ENCODE results near the gene HNF4A. TPM values are rescaled to one million over a fixed set of nuclear protein-coding genes. Genes with fewer than 3 reads are reported as not detected.

Gene HNF4A
- total RNA-seq, 2 experiments from 2014 or later = not detected

DNA sequence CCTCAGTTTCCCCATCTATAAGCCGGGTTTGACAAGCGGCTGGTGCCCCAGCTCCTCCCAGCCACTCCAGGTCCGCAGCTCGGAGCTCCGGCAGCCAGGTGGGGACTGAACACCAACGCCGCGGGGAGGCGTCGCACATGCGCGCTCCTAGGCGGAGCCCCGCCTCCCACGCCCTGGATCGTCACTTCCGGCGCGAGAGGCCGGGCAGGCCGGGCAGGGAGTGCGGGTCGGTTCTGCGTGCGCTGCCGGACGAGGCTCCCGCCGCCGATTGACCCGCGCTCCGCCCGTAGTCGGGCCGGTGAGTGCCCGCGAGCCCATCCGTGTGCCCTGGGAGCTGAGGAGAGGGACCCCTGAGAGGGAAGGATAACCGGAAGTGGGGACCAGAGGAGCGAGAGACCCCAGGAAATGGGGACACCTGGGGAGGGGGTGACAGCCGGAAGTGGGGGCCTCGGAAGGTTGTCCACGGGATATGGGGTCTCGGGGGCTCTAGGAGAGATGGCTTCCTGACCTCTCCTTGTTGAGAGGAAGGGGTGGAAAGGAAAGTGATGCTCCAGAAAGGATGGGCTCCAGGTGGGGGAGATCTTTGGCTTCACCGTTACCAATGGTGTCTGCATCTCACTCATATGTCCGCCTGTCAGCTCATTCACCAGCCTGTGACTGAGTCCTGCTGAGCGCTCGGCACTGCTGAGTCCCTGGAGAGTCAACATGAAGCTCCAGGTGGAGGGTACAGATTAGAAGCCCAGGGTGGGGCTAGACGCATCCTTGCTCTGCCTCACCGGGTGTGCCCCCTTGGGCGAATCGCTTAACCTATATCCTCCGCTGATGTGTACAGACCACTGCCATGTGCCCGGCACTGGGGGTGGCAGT is 120.4 kb downstream of the HNF4A start, which contains the start of gene TTPAL:
Gene TTPAL, plus strand, starts transcription at position 181 of the 867 bp plus-strand sequence. CDS start 4,126 bp downstream, outside the sequence.
- Mint-ChIP-seq H3K36me3 (ENCODE audit: low read depth) (peaks cover 15% of the 10 kb centered on the region), H3K27ac (peak within 1 kb of the TSS; percentile 96), H3K9me3 (no peaks in the 10 kb centered on the region), H3K4me1 (ENCODE audit: low read depth) (peaks cover 26% of the 10 kb centered on the region), H3K4me3 (peak within 1 kb of the TSS; percentile 95), H3K27me3 (no peaks in the 10 kb centered on the region)
- H3K4me1 ChIP-seq (ENCODE audit: insufficient read depth, low read length) = peaks cover 18% of the 10 kb centered on the region
- peaks cover 13% of the 10 kb centered on the region for H3K36me3 ChIP-seq (ENCODE audit: insufficient read depth, low read length)
- no peaks in the 10 kb centered on the region for H3K9me3 ChIP-seq (ENCODE audit: control insufficient read depth in 1 of 2, insufficient read depth in 1 of 2, low read length in 2 of 2)
- H3K27ac ChIP-seq (ENCODE audit: low read depth in 1 of 2, low read length in 2 of 2) = peak within 1 kb of the TSS; percentile 89 to 98
- H3K4me3 ChIP-seq (ENCODE audit: low read length) = peak within 1 kb of the TSS; percentile 90
- DNase-seq (peak; percentile 75 to 95 (median 86)), ATAC-seq (ENCODE audit: poor library complexity) (peak; percentile 95)
- TF ChIP-seq, protein P1, sequence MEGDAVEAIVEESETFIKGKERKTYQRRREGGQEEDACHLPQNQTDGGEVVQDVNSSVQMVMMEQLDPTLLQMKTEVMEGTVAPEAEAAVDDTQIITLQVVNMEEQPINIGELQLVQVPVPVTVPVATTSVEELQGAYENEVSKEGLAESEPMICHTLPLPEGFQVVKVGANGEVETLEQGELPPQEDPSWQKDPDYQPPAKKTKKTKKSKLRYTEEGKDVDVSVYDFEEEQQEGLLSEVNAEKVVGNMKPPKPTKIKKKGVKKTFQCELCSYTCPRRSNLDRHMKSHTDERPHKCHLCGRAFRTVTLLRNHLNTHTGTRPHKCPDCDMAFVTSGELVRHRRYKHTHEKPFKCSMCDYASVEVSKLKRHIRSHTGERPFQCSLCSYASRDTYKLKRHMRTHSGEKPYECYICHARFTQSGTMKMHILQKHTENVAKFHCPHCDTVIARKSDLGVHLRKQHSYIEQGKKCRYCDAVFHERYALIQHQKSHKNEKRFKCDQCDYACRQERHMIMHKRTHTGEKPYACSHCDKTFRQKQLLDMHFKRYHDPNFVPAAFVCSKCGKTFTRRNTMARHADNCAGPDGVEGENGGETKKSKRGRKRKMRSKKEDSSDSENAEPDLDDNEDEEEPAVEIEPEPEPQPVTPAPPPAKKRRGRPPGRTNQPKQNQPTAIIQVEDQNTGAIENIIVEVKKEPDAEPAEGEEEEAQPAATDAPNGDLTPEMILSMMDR (IDR thresholded peaks at IDR 0.05) = no peak
- ChIA-PET POLR2A (interaction anchor here (0.6 to 2.2 kb wide), 12 partner anchors 11 to 409 kb away, joined by 3 to 29 read pairs (median 4); partner anchors contain the start of genes OSER1 and SERINC3), CTCF (interaction anchor here (0.6 to 1.8 kb wide), 5 partner anchors 81 to 259 kb away, joined by 3 to 6 read pairs (median 4); no protein-coding TSS in a partner anchor)
- intact Hi-C loops (cut with DNase I, micrococcal nuclease) = loop anchor here (1.0 to 10.0 kb wide), 9 partner anchors 45 to 489 kb away; partner anchors contain the start of genes FITM2 (in 1 of the 2), OSER1 (in 1 of the 2), SERINC3 (in 1 of the 2) and STK4 (in 1 of the 2)
- no peaks in the 10 kb centered on the region for H3K27me3 ChIP-seq (ENCODE audit: control insufficient read depth in 1 of 2, insufficient read depth in 2 of 2, low read length in 2 of 2)

DNA sequence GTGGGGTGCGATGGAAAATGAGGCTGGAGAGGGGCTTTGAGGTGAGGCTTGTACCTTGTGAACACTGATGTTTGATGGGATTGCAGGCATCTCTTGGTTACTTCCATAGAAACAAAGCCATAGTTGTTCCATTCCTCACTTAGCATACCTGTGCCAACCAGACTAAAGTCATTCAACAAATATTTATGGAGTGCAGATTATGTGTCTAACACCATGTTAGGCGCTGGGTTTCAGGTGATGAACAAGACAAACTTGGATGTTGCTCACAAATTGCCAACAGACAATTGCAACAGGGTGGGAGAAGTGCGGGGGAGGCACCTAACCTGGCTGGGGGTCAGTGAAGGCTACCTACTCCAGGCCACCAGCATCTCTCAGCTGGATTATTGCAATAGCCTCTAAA is 121.7 kb downstream of the HNF4A start:
- no peaks in the 10 kb centered on the region for H3K27me3 Mint-ChIP-seq
- no peak for ATAC-seq (ENCODE audit: poor library complexity)

DNA sequence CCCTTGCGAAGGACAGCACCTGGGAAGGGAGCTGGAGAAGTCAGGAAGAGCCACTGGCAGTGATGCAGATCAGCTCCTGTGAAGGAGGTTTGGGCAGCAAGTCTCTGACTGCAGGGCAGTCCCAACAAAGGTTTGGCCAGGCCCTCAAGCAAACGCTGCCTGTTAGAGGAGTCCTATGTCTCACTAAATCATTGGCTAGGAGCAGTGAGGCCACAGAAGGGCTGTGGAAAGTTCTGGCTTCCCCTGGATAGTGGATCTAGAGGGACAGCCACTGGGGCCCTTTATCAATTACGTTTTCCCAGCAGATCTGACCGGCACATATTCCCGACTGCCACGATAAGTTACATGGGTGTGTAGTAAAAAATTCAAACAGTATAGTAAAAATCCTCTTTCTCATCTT is 122.7 kb downstream of the HNF4A start:
- Mint-ChIP-seq H3K4me1 (ENCODE audit: low read depth) (peaks cover 26% of the 10 kb centered on the region), H3K9me3 (no peaks in the 10 kb centered on the region), H3K27me3 (no peaks in the 10 kb centered on the region), H3K4me3 (peak overlapping the region; percentile 49), H3K36me3 (ENCODE audit: low read depth) (peaks cover 34% of the 10 kb centered on the region), H3K27ac (peak overlapping the region; percentile 12)
- no peak overlapping the region for H3K27ac ChIP-seq (ENCODE audit: low read depth in 1 of 2, low read length in 2 of 2)
- intact Hi-C loops (cut with DNase I, micrococcal nuclease) = loop anchor here in 1 of 2 experiments (5.0 to 10.0 kb wide), 6 partner anchors 134 to 487 kb away; partner anchors contain the start of genes FITM2, OSER1, STK4 and TOMM34
- ChIA-PET POLR2A (no interaction called here), CTCF (no interaction called here)
- peaks cover 28% of the 10 kb centered on the region for H3K36me3 ChIP-seq (ENCODE audit: insufficient read depth, low read length)
- ATAC-seq (ENCODE audit: poor library complexity) (no peak), DNase-seq (no peak)
- peaks cover 18% of the 10 kb centered on the region for H3K4me1 ChIP-seq (ENCODE audit: insufficient read depth, low read length)
- H3K4me3 ChIP-seq (ENCODE audit: low read length) = no peak overlapping the region
- TF ChIP-seq, protein P1 (IDR thresholded peaks at IDR 0.05) = no peak
- H3K27me3 ChIP-seq (ENCODE audit: control insufficient read depth in 1 of 2, insufficient read depth in 2 of 2, low read length in 2 of 2) = no peaks in the 10 kb centered on the region
- no peaks in the 10 kb centered on the region for H3K9me3 ChIP-seq (ENCODE audit: control insufficient read depth in 1 of 2, insufficient read depth in 1 of 2, low read length in 2 of 2)

More for the DNA sequence above, 121.7 kb downstream of the HNF4A start:
- H3K4me1 ChIP-seq (ENCODE audit: insufficient read depth, low read length) = peaks cover 18% of the 10 kb centered on the region
- H3K27ac ChIP-seq (ENCODE audit: low read depth in 1 of 2, low read length in 2 of 2) = peak overlapping the region in 1 of 2 donors; percentile 98
- intact Hi-C loops (cut with DNase I, micrococcal nuclease) = loop anchor here (2.0 to 10.0 kb wide), 7 partner anchors 46 to 488 kb away; partner anchors contain the start of genes FITM2 (in 1 of the 2), OSER1 (in 1 of the 2), SERINC3 (in 1 of the 2) and STK4 (in 1 of the 2)
- peak overlapping the region; percentile 71 for H3K4me3 Mint-ChIP-seq
- H3K27ac Mint-ChIP-seq = peak overlapping the region; percentile 96
- H3K9me3 Mint-ChIP-seq = no peaks in the 10 kb centered on the region
- peaks cover 26% of the 10 kb centered on the region for H3K36me3 Mint-ChIP-seq (ENCODE audit: low read depth)
- no peak overlapping the region for H3K4me3 ChIP-seq (ENCODE audit: low read length)
- TF ChIP-seq, protein P1 (IDR thresholded peaks at IDR 0.05) = no peak
- H3K9me3 ChIP-seq (ENCODE audit: control insufficient read depth in 1 of 2, insufficient read depth in 1 of 2, low read length in 2 of 2) = no peaks in the 10 kb centered on the region
- no peak for DNase-seq
- H3K27me3 ChIP-seq (ENCODE audit: control insufficient read depth in 1 of 2, insufficient read depth in 2 of 2, low read length in 2 of 2) = no peaks in the 10 kb centered on the region
- H3K36me3 ChIP-seq (ENCODE audit: insufficient read depth, low read length) = peaks cover 25% of the 10 kb centered on the region
- CTCF ChIA-PET = no interaction called here
- peaks cover 26% of the 10 kb centered on the region for H3K4me1 Mint-ChIP-seq (ENCODE audit: low read depth)
- POLR2A ChIA-PET = interaction anchor here (2.2 kb wide), 1 partner anchor 44 kb away, joined by 29 read pairs; the partner anchor contains the start of gene SERINC3

Measured in CD4-positive, alpha-beta T cell (primary cell).